Epithelial cell of proximal tubule (primary cell): Measurements from ENCODE around the gene ITM2A. TPM values are rescaled to one million over a fixed set of nuclear protein-coding genes. Genes with fewer than 3 reads are reported as not detected.

Source experiments
- DNase-seq: peaks from one replicate; pipeline ENCODE4 v3.0.0-alpha.2; 2011; ENCODE audit warnings: low read depth
- H3K4me3 ChIP-seq: 2 replicates; pipeline ENCODE4 v1.5.1; 2011; ENCODE audit warnings: low read depth, mild to moderate bottlenecking, low read length
- CTCF ChIP-seq: conservative IDR thresholded peaks from 2 replicates; pipeline ENCODE4 v1.5.1; 2012; ENCODE audit warnings: low read depth, mild to moderate bottlenecking, low read length
- total RNA-seq: library from RNA; depleted of rRNA; stranded (reverse); fragments of >200 nt; gene quantifications from 2 replicates; pipeline ENCODE4 v1.2.3, GENCODE V29; 2015

ITM2A gene
- total RNA-seq, 1 donor from 2014 or later = 6.3 TPM

- TF ChIP-seq CTCF = no peak
- no peak for DNase-seq
Measured at GRCh38 chrX:79325263-79325958, 41.7 kb downstream of the ITM2A start.

More at GRCh38 chrX:79325263-79325958, 41.7 kb downstream of the ITM2A start:
- no peak overlapping the region for H3K4me3 ChIP-seq

Other genes with a start within 250 kb of the ITM2A start
- not detected in 2 replicates for gene GPR174, start 222.6 kb downstream of the ITM2A start, total RNA-seq